HG02852 (cell line): ENCODE data around the gene NUS1.
"Not testable (repeated sequence)": the region's sequence is repeated elsewhere in the genome, so short reads cannot be mapped to it uniquely, and the experiment has no call there.

Experiments
- ATAC-seq: cut with Tn5 transposase; IDR thresholded peaks from one replicate; pipeline ENCODE4 v1.9.1; 2021; ENCODE audit warnings: mild to moderate bottlenecking, moderate library complexity; ENCODE audit not compliant: unreplicated experiment

Gene NUS1

GRCh38 chr6:117711369-117711768 is 36.1 kb downstream of the NUS1 start:
- ATAC-seq = no peak

GRCh38 chr6:117718895-117719294 is 43.6 kb downstream of the NUS1 start:
- no peak for ATAC-seq

GRCh38 chr6:117721520-117721919 is 46.3 kb downstream of the NUS1 start:
- ATAC-seq = not testable (repeated sequence)

GRCh38 chr6:117728626-117729025 is 53.4 kb downstream of the NUS1 start:
- no peak for ATAC-seq

GRCh38 chr6:117729613-117730012 is 54.3 kb downstream of the NUS1 start:
- no peak for ATAC-seq

GRCh38 chr6:117733341-117733740 is 58.1 kb downstream of the NUS1 start:
- ATAC-seq = no peak

GRCh38 chr6:117739869-117740268 is 64.6 kb downstream of the NUS1 start:
- no peak for ATAC-seq

GRCh38 chr6:117740605-117741004 is 65.3 kb downstream of the NUS1 start:
- no peak for ATAC-seq

GRCh38 chr6:117750675-117751074 is 75.4 kb downstream of the NUS1 start:
- ATAC-seq = not testable (repeated sequence)
